K562 (cell line): ENCODE data around the gene DARS1. TPM values are rescaled to one million over a fixed set of nuclear protein-coding genes. Genes with fewer than 3 reads are reported as not detected.
A peak's percentile ranks its signal among the peaks of the same experiment; 100 is the strongest.

ENCODE experiments used
- ATAC-seq: fragments of 200-7000 bp; cut with Tn5 transposase; 3 replicates; pipeline ENCODE4 v1.9.1; 2020; ENCODE audit warnings: moderate library complexity
- BruUV-seq: library from RNA; stranded (reverse); fragments of 400-500 nt; replicated peaks from 2 replicates; lab custom pipeline; 2021; lab: Mats Ljungman, UMichigan
- CTCF ChIA-PET: fragments of 300-600 bp; formaldehyde crosslinking; extraction: SDS; loops from one replicate; lab custom pipeline; 2021; ENCODE audit warnings: low intra/inter-chr PET ratio; lab: Yijun Ruan, JAX
- POLR2A ChIA-PET: fragments of 300-600, 350-650 bp; sonication (Branson Sonifier 250); formaldehyde crosslinking; extraction: SDS; loops from one replicate; lab custom pipeline; 2021; ENCODE audit warnings: antibody characterized with exemption, inconsistent platforms; lab: Yijun Ruan, JAX
- DNase-seq, 4 experiments: peaks; one replicate each; pipeline versions ENCODE4 v3.0.0 to v3.0.0-alpha.2; 2011 to 2018; ENCODE audit warnings: low spot score in 3 of 4, mixed read lengths in 3 of 4; ENCODE audit errors: extremely low read depth in 1 of 4
- FAIRE-seq: peaks from 2 replicates; lab custom pipeline; 2011; peaks lifted over from hg19 to GRCh38; lab: Jason Lieb, UNC
- H2AFZ ChIP-seq: 2 replicates; pipeline ENCODE4 v1.6.0; 2011; ENCODE audit warnings: low read depth, low read length, control low read depth, inconsistent platforms
- H3K27ac ChIP-seq: fragments of 200-600 bp; 3 replicates; pipeline ENCODE4 v1.8.0; 2011; ENCODE audit warnings: low read depth, mild to moderate bottlenecking, control low read depth, inconsistent platforms, low read length, moderate library complexity, mixed read lengths; ENCODE audit errors: extremely low read depth
- H3K27me3 ChIP-seq, 2 experiments: fragments of 300-600 bp in 1 of 2; 2 replicates in 1 of 2; 3 replicates in 1 of 2; pipeline versions ENCODE4 v1.6.0 to v1.8.0; 2011; ENCODE audit warnings: inconsistent platforms in 2 of 2, low read length in 2 of 2, mild to moderate bottlenecking in 1 of 2, mixed read lengths in 1 of 2, moderate library complexity in 1 of 2; ENCODE audit not compliant: control insufficient read depth in 2 of 2, insufficient read depth in 2 of 2
- H3K36me3 ChIP-seq: fragments of 300-600 bp; 3 replicates; pipeline ENCODE4 v1.8.0; 2011; ENCODE audit warnings: mild to moderate bottlenecking, low read length, inconsistent platforms; ENCODE audit not compliant: control insufficient read depth, insufficient read depth
- H3K4me1 ChIP-seq, 2 experiments: fragments of 200-600 bp in 1 of 2; replicated peaks in 1 of 2; 2 replicates in 1 of 2; 3 replicates in 1 of 2; pipeline versions ENCODE4 v1.5.1 to v1.8.0; 2011; ENCODE audit warnings: inconsistent platforms in 2 of 2, low read length in 2 of 2, mild to moderate bottlenecking in 1 of 2, mixed read lengths in 1 of 2, moderate library complexity in 1 of 2; ENCODE audit not compliant: control insufficient read depth in 2 of 2, insufficient read depth in 2 of 2
- H3K4me2 ChIP-seq: 2 replicates; pipeline ENCODE4 v1.6.1; 2011; ENCODE audit warnings: low read length, control low read depth, inconsistent platforms, mixed read lengths; ENCODE audit not compliant: insufficient read depth
- H3K4me3 ChIP-seq: fragments of 200-600 bp; sonication (generic), shearing (Covaris generic); 2 replicates; pipeline ENCODE4 v1.5.1; 2016; ENCODE audit warnings: control low read depth, inconsistent platforms
- H3K79me2 ChIP-seq: fragments of 200-600 bp; 3 replicates; pipeline ENCODE4 v1.8.0; 2011; ENCODE audit warnings: low read length, inconsistent platforms; ENCODE audit not compliant: control insufficient read depth, insufficient read depth
- H3K9ac ChIP-seq, 2 experiments: 2 replicates each; pipeline versions ENCODE4 v1.6.0 to v1.6.1; 2011; ENCODE audit warnings: low read depth in 2 of 2, low read length in 2 of 2, control low read depth in 1 of 2, inconsistent platforms in 1 of 2, mild to moderate bottlenecking in 1 of 2, mixed read lengths in 1 of 2; ENCODE audit not compliant: insufficient read depth in 1 of 2
- H3K9me1 ChIP-seq: one replicate; pipeline ENCODE4 v1.6.0; 2011; ENCODE audit warnings: inconsistent platforms, mild to moderate bottlenecking, low read length, moderate library complexity; ENCODE audit not compliant: control insufficient read depth, insufficient read depth
- H3K9me3 ChIP-seq: replicated peaks from 2 replicates; pipeline ENCODE4 v1.5.1; 2011; ENCODE audit warnings: low read depth, low read length, inconsistent platforms; ENCODE audit not compliant: control insufficient read depth, insufficient read depth
- H4K20me1 ChIP-seq: replicated peaks from 2 replicates; pipeline ENCODE4 v1.6.1; 2011; ENCODE audit warnings: low read length, inconsistent platforms, mixed read lengths; ENCODE audit not compliant: control insufficient read depth, insufficient read depth
- FOXJ3 ChIP-seq: sonication (generic); formaldehyde crosslinking; IDR thresholded peaks from 2 replicates; pipeline ENCODE4 v1.4.0; 2020; ENCODE audit warnings: mild to moderate bottlenecking, missing genetic modification reagents
- IRF2 ChIP-seq: sonication (generic); formaldehyde crosslinking; IDR thresholded peaks from 2 replicates; pipeline ENCODE4 v1.8.1; 2022; ENCODE audit warnings: mild to moderate bottlenecking, missing genetic modification reagents
- NEUROD1 ChIP-seq: fragments of 150-350 bp; IDR thresholded peaks from 2 replicates; pipeline ENCODE4 v1.6.1; 2014; ENCODE audit warnings: borderline replicate concordance, low read length, low read depth; ENCODE audit not compliant: partially characterized antibody
- NFIX ChIP-seq: fragments of 250-450 bp; sonication (Bioruptor Pico); IDR thresholded peaks from 2 replicates; pipeline ENCODE4 v1.4.0; 2020; ENCODE audit warnings: low read depth, mild to moderate bottlenecking, moderate library complexity
- STAT5A ChIP-seq: IDR thresholded peaks from 2 replicates; pipeline ENCODE4 v1.6.1; 2012; ENCODE audit warnings: low read length, inconsistent platforms, borderline replicate concordance
- THRA ChIP-seq: fragments of 450-650 bp; IDR thresholded peaks from 2 replicates; pipeline ENCODE4 v1.6.1; 2017; ENCODE audit warnings: mild to moderate bottlenecking, moderate library complexity
- ZZZ3 ChIP-seq: fragments of 450-650 bp; IDR thresholded peaks from 2 replicates; pipeline ENCODE4 v1.6.1; 2016; ENCODE audit warnings: antibody characterized with exemption, mild to moderate bottlenecking, moderate library complexity
- WGBS: fragments of 100-300 bp; shearing (Covaris generic); methylation state at CpG from one replicate; pipeline ENCODE4 v1.1.6; 2016; ENCODE audit warnings: low coverage, mixed read lengths; ENCODE audit not compliant: insufficient coverage; ENCODE audit errors: missing lambda C conversion rate; 5-methylcytosine and 5-hydroxymethylcytosine counted together
- in situ Hi-C: fragments of 300-500 bp; cut with MboI; formaldehyde crosslinking; loops from 4 replicates; pipeline ENCODE4 v1.15.0; 2018; ENCODE audit warnings: inconsistent platforms, mixed read lengths
- intact Hi-C: fragments of 100-400 bp; cut with micrococcal nuclease; formaldehyde crosslinking; loops from 2 replicates; pipeline ENCODE4 v1.14.2; 2022
- polyA plus RNA-seq, 8 experiments: library from polyadenylated mRNA; depleted of rRNA in 4 of 8; stranded (reverse) in 5 of 8; unstranded in 3 of 8; fragments of >200 nt; fragmentation: Nextera tagmentation in 2 of 8; fragmentation: Illumina TruSeq in 1 of 8; extraction: Ambion mirVana in 2 of 8; extraction: Trizol in 1 of 8; gene quantifications; 2 replicates each; pipeline versions ENCODE4 v1.2.1 to v1.2.3, GENCODE V29; 2011 to 2014; ENCODE audit warnings: inconsistent platforms in 1 of 8, missing spikeins in 1 of 8
- total RNA-seq, 7 experiments: library from RNA; depleted of rRNA in 6 of 7; stranded (reverse); fragments of >200 nt in 6 of 7; fragmentation: Illumina TruSeq in 2 of 7; extraction: Trizol in 2 of 7; gene quantifications; 2 replicates each; pipeline versions ENCODE4 v1.2.1 to v1.2.3, GENCODE V29; 2011 to 2021; ENCODE audit warnings: low replicate concordance in 1 of 7
- TF ChIP-seq, protein P1 (sequence below): fragments of 450-650 bp; IDR thresholded peaks from 2 replicates; pipeline ENCODE4 v1.6.1; 2016; ENCODE audit warnings: low read depth, mild to moderate bottlenecking, moderate library complexity
- TF ChIP-seq, protein P2 (sequence below), 2 experiments: IDR thresholded peaks; 2 replicates each; pipeline ENCODE4 v1.6.1; 2011; ENCODE audit warnings: borderline replicate concordance in 1 of 2, control low read depth in 1 of 2, low read depth in 1 of 2, low read length in 1 of 2, mild to moderate bottlenecking in 1 of 2, mixed read lengths in 1 of 2, moderate library complexity in 1 of 2; ENCODE audit not compliant: insufficient read depth in 1 of 2, insufficient read length in 1 of 2, poor library complexity in 1 of 2, severe bottlenecking in 1 of 2; ENCODE audit errors: extremely low read depth in 1 of 2

The DARS1 gene
- total and polyA plus RNA-seq, 9 of the 15 experiments (the other 6 are each of a cell fraction or from before 2014, with no cell fraction given) = 91.5 to 239 (median 98.0) TPM

- TF ChIP-seq FOXJ3 (CRISPR knock-in tag) = no peak
- TF ChIP-seq NFIX (CRISPR knock-in tag) = no peak
- no peak for TF ChIP-seq ZZZ3
- TF ChIP-seq, protein P1, sequence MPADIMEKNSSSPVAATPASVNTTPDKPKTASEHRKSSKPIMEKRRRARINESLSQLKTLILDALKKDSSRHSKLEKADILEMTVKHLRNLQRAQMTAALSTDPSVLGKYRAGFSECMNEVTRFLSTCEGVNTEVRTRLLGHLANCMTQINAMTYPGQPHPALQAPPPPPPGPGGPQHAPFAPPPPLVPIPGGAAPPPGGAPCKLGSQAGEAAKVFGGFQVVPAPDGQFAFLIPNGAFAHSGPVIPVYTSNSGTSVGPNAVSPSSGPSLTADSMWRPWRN = no peak
- no peak for TF ChIP-seq THRA
- TF ChIP-seq, protein P2, sequence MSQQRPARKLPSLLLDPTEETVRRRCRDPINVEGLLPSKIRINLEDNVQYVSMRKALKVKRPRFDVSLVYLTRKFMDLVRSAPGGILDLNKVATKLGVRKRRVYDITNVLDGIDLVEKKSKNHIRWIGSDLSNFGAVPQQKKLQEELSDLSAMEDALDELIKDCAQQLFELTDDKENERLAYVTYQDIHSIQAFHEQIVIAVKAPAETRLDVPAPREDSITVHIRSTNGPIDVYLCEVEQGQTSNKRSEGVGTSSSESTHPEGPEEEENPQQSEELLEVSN (IDR thresholded peaks at IDR 0.05; ENCODE audit: borderline replicate concordance in 1 of 2, extremely low read depth in 1 of 2, insufficient read depth in 1 of 2, insufficient read length in 1 of 2, low read depth in 1 of 2, low read length in 1 of 2, poor library complexity in 1 of 2, severe bottlenecking in 1 of 2) = no peak
- no peak for TF ChIP-seq NEUROD1
- no peak for TF ChIP-seq STAT5A
- TF ChIP-seq IRF2 (CRISPR knock-in tag) = no peak
- ChIA-PET POLR2A (interaction anchor here (1.8 to 3.8 kb wide), 2 partner anchors 10 to 15 kb away, joined by 6 to 17 read pairs; no protein-coding TSS in a partner anchor), CTCF (no interaction called here)
- no peak overlapping the region for H3K4me3 ChIP-seq
- intact Hi-C loops = no loop called here
- no TSS peak for BruUV-seq
- H2AFZ ChIP-seq = no peak overlapping the region
- no peak overlapping the region for H3K27ac ChIP-seq
- no peak overlapping the region for H3K9ac ChIP-seq
- in situ Hi-C loops = no loop called here
- no peaks in the 10 kb centered on the region for H3K9me3 ChIP-seq
- H3K79me2 ChIP-seq = no peaks in the 10 kb centered on the region
- 84% methylated on average over 3 of the region's 3 CpGs for WGBS
- peak; percentile 18; the same call in 1 of the 3 replicates for ATAC-seq
- H3K4me1 ChIP-seq = peaks cover 3 to 17% of the 10 kb centered on the region in 2 experiments; a peak in 4 of 5 replicates
- H3K9me1 ChIP-seq = no peaks in the 10 kb centered on the region
- H3K36me3 ChIP-seq = peaks cover 22% of the 10 kb centered on the region; the same call in 1 of the 3 replicates
- FAIRE-seq = no peak
- DNase-seq = no peak
- no peak overlapping the region for H3K4me2 ChIP-seq
- H3K27me3 ChIP-seq = no peaks in the 10 kb centered on the region
- H4K20me1 ChIP-seq = no peaks in the 10 kb centered on the region
Measured at GRCh38 chr2:135903650-135904049, 81.8 kb downstream of the DARS1 start.
